Measurements from ENCODE around the gene HBG2. TPM values are rescaled to one million over a fixed set of nuclear protein-coding genes. Genes with fewer than 3 reads are reported as not detected.

Gene HBG2
- total RNA-seq, 1 donor from 2014 or later = 0.82 TPM

DNA sequence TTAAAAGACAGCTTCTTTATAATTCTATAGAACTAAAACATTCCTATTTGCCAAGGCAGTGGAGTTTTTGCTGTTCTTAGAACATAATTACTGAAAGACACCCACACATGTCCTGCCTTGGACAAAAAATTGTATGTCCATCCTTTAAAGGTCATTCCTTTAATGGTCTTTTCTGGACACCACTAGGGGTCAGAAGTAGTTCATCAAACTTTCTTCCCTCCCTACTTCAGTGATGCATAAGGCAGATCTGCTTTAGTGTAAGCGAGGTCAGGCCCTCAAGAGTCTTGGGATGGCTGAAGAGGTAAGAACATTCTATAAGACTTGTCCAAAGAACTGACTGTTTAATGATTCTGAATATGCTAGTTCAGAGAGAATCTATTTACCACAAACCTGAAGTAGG lies 49.8 kb downstream of the HBG2 start:
- Mint-ChIP-seq H3K27me3 (ENCODE audit: unreplicated experiment) (no peaks in the 10 kb centered on the region), H3K36me3 (ENCODE audit: low read depth, unreplicated experiment) (no peaks in the 10 kb centered on the region), H3K9me3 (ENCODE audit: unreplicated experiment) (no peaks in the 10 kb centered on the region), H3K27ac (ENCODE audit: unreplicated experiment) (no peak overlapping the region), H3K4me1 (ENCODE audit: unreplicated experiment) (no peaks in the 10 kb centered on the region), H3K4me3 (ENCODE audit: unreplicated experiment) (no peak overlapping the region)
- peak; percentile 37 for TF ChIP-seq CTCF (IDR thresholded peaks at IDR 0.05; ENCODE audit: unreplicated experiment)
- peak; percentile 16 for DNase-seq (ENCODE audit: low spot score)

- Mint-ChIP-seq H3K4me3 (ENCODE audit: unreplicated experiment) (no peak overlapping the region), H3K9me3 (ENCODE audit: unreplicated experiment) (no peaks in the 10 kb centered on the region), H3K27ac (ENCODE audit: unreplicated experiment) (no peak overlapping the region), H3K27me3 (ENCODE audit: unreplicated experiment) (peaks cover 2% of the 10 kb centered on the region), H3K36me3 (ENCODE audit: low read depth, unreplicated experiment) (no peaks in the 10 kb centered on the region), H3K4me1 (ENCODE audit: unreplicated experiment) (no peaks in the 10 kb centered on the region)
- no peak for DNase-seq (ENCODE audit: low spot score)
- no peak for TF ChIP-seq CTCF (IDR thresholded peaks at IDR 0.05; ENCODE audit: unreplicated experiment)
Measured at GRCh38 chr11:5203366-5203765, 51.2 kb downstream of the HBG2 start.

Other genes starting within 250 kb of the HBG2 start
- not detected for gene OR52J3, start 208.3 kb downstream of the HBG2 start, total RNA-seq (ENCODE audit: unreplicated experiment)
- gene OR52E2, start 195.2 kb downstream of the HBG2 start, total RNA-seq (ENCODE audit: unreplicated experiment) = not detected
- gene OR52E1, start 185.2 kb downstream of the HBG2 start, total RNA-seq (ENCODE audit: unreplicated experiment) = not detected
- gene OR52A5, start 116.4 kb downstream of the HBG2 start, total RNA-seq (ENCODE audit: unreplicated experiment) = not detected
- gene OR52A1, start 100.0 kb downstream of the HBG2 start, total RNA-seq (ENCODE audit: unreplicated experiment) = 0.03 TPM
- not detected for gene OR51V1, start 54.1 kb downstream of the HBG2 start, total RNA-seq (ENCODE audit: unreplicated experiment)
- gene HBB, start 27.7 kb downstream of the HBG2 start, total RNA-seq (ENCODE audit: unreplicated experiment) = not detected
- gene HBD, start 20.3 kb downstream of the HBG2 start, total RNA-seq (ENCODE audit: unreplicated experiment) = not detected
- gene HBG1, start 4.9 kb downstream of the HBG2 start, total RNA-seq (ENCODE audit: unreplicated experiment) = not detected
- not detected for gene HBE1, start 15.2 kb upstream of the HBG2 start, total RNA-seq (ENCODE audit: unreplicated experiment)
- 0.49 TPM for gene OR51B4, start 47.2 kb upstream of the HBG2 start, total RNA-seq (ENCODE audit: unreplicated experiment)
- gene OR51B2, start 69.5 kb upstream of the HBG2 start, total RNA-seq (ENCODE audit: unreplicated experiment) = not detected
- 0.82 TPM for gene OR51B5, start 88.7 kb upstream of the HBG2 start, total RNA-seq (ENCODE audit: unreplicated experiment)
- gene OR51B6, start 96.7 kb upstream of the HBG2 start, total RNA-seq (ENCODE audit: unreplicated experiment) = not detected
- gene OR51M1, start 129.0 kb upstream of the HBG2 start, total RNA-seq (ENCODE audit: unreplicated experiment) = not detected
- gene OR51Q1, start 167.3 kb upstream of the HBG2 start, total RNA-seq (ENCODE audit: unreplicated experiment) = not detected
- gene OR51I1, start 186.7 kb upstream of the HBG2 start, total RNA-seq (ENCODE audit: unreplicated experiment) = 1.2 TPM
- not detected for gene OR51I2, start 194.5 kb upstream of the HBG2 start, total RNA-seq (ENCODE audit: unreplicated experiment)
- not detected for gene OR52D1, start 233.9 kb upstream of the HBG2 start, total RNA-seq (ENCODE audit: unreplicated experiment)